PC-9 (cell line): Measurements from ENCODE around the gene TMEM163. TPM values are rescaled to one million over a fixed set of nuclear protein-coding genes. Genes with fewer than 3 reads are reported as not detected.

Experiments used
- BruUV-seq: library from RNA; stranded (reverse); fragments of 400-500 nt; replicated peaks from 2 replicates; lab custom pipeline; 2021; lab: Mats Ljungman, UMichigan
- CTCF ChIA-PET: fragments of 300-600 bp; sonication (Branson Sonifier 250); formaldehyde crosslinking; loops from one replicate; lab custom pipeline; 2022; ENCODE audit warnings: antibody characterized with exemption; lab: Charles Lee
- POLR2A ChIA-PET: fragments of 300-600 bp; sonication (Branson Sonifier 250); formaldehyde crosslinking; loops from one replicate; lab custom pipeline; 2022; ENCODE audit warnings: antibody characterized with exemption; ENCODE audit not compliant: unreplicated experiment; lab: Charles Lee
- DNase-seq, 2 experiments: peaks; one replicate each; pipeline versions ENCODE4 v3.0.0 to v3.0.0-alpha.2; 2015 to 2022; ENCODE audit warnings: mixed read lengths in 1 of 2
- H2AFZ ChIP-seq: fragments of 200-600 bp; sonication (generic); 2 replicates; pipeline ENCODE4 v1.8.1; 2017; ENCODE audit warnings: antibody characterized with exemption
- H3F3A ChIP-seq: fragments of 200-600 bp; sonication (generic); 2 replicates; pipeline ENCODE4 v1.8.1; 2017; ENCODE audit warnings: antibody characterized with exemption, mild to moderate bottlenecking, low read depth; ENCODE audit not compliant: insufficient read depth
- H3K27ac ChIP-seq: fragments of 200-600 bp; sonication (generic); 2 replicates; pipeline ENCODE4 v1.6.1; 2016; ENCODE audit warnings: mixed run types
- H3K27me3 ChIP-seq: fragments of 200-600 bp; sonication (generic); 2 replicates; pipeline ENCODE4 v1.6.1; 2016; ENCODE audit warnings: low read depth, mixed run types; ENCODE audit not compliant: insufficient read depth
- H3K36me3 ChIP-seq: fragments of 200-600 bp; sonication (generic); 2 replicates; pipeline ENCODE4 v1.6.1; 2016; ENCODE audit warnings: low read depth, mixed run types
- H3K4me1 ChIP-seq: fragments of 200-600 bp; sonication (generic); replicated peaks from 2 replicates; pipeline ENCODE4 v1.6.1; 2016; ENCODE audit warnings: mixed run types; ENCODE audit not compliant: insufficient read depth
- H3K4me2 ChIP-seq: fragments of 200-600 bp; sonication (generic); 2 replicates; pipeline ENCODE4 v1.6.1; 2017; ENCODE audit warnings: mixed run types
- H3K4me3 ChIP-seq: fragments of 200-600 bp; sonication (generic); 2 replicates; pipeline ENCODE4 v1.6.1; 2016; ENCODE audit warnings: mixed run types
- H3K79me2 ChIP-seq: fragments of 200-600 bp; sonication (generic); 2 replicates; pipeline ENCODE4 v1.6.1; 2017; ENCODE audit warnings: low read depth, mixed run types
- H3K9me2 ChIP-seq: fragments of 200-600 bp; sonication (generic); 2 replicates; pipeline ENCODE4 v1.8.1; 2017; ENCODE audit warnings: mild to moderate bottlenecking; ENCODE audit not compliant: insufficient read depth
- H3K9me3 ChIP-seq: fragments of 200-600 bp; sonication (generic); 2 replicates; pipeline ENCODE4 v1.8.1; 2016; ENCODE audit warnings: low read depth; ENCODE audit not compliant: insufficient read depth
- H4K20me1 ChIP-seq: fragments of 200-600 bp; sonication (generic); 2 replicates; pipeline ENCODE4 v1.8.1; 2017; ENCODE audit not compliant: insufficient read depth
- EZH2 ChIP-seq: fragments of 200-600 bp; sonication (generic); IDR thresholded peaks from 2 replicates; pipeline ENCODE4 v1.8.0; 2017; ENCODE audit warnings: antibody characterized with exemption, low read depth
- intact Hi-C: fragments of 100-400 bp; cut with micrococcal nuclease; formaldehyde crosslinking; loops from one replicate; pipeline ENCODE4 v1.10.0; 2022; ENCODE audit not compliant: unreplicated experiment
- total RNA-seq: library from RNA; stranded (reverse); gene quantifications from 2 replicates; pipeline ENCODE4 v1.2.3, GENCODE V29; 2021
- TF ChIP-seq, protein P1 (sequence below): fragments of 200-600 bp; sonication (generic); conservative IDR thresholded peaks from 2 replicates; pipeline ENCODE4 v1.6.1; 2017; ENCODE audit warnings: mixed run types, antibody characterized with exemption, mild to moderate bottlenecking, moderate library complexity

Gene TMEM163
- total RNA-seq, 1 experiment from 2014 or later: 1.4 TPM

DNA sequence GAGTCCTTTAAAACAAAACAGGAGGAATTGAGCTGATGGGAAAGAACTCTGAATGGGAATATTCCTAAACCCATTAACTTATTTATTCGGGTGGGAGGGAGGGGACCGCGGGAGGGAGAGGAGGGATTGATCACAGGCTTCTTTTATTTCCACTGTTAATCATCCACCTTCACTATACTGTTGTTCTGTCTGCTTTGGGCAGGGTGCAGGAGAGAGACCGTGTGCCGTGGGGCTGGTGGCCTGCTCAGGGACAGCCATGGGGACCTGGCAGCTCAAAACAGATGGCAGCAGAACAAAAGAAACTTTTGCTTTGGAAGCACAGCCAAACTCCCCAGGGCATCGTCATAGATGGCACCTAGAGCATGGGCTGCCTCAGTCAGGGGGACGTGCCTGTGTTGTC is 269.6 kb downstream of the TMEM163 start:
- intact Hi-C loops: no loop called here
- H3K4me3 ChIP-seq: no peak overlapping the region
- H2AFZ ChIP-seq: no peak overlapping the region
- 0 out of 2 replicates have a peak, but pooled peaks cover 3% of the 10 kb centered on the region for H3K4me1 ChIP-seq
- no peaks in the 10 kb centered on the region for H3K9me2 ChIP-seq
- H3K27me3 ChIP-seq: no peaks in the 10 kb centered on the region
- no peaks in the 10 kb centered on the region for H4K20me1 ChIP-seq
- ChIA-PET POLR2A (no interaction called here), CTCF (interaction anchor here (0.6 kb wide), 1 partner anchor 765 kb away, joined by 4 read pairs; no protein-coding TSS in a partner anchor)
- H3K79me2 ChIP-seq: no peaks in the 10 kb centered on the region
- H3K36me3 ChIP-seq: no peaks in the 10 kb centered on the region
- H3K27ac ChIP-seq: no peak overlapping the region
- BruUV-seq: no TSS peak
- TF ChIP-seq EZH2: no peak
- TF ChIP-seq, protein P1, sequence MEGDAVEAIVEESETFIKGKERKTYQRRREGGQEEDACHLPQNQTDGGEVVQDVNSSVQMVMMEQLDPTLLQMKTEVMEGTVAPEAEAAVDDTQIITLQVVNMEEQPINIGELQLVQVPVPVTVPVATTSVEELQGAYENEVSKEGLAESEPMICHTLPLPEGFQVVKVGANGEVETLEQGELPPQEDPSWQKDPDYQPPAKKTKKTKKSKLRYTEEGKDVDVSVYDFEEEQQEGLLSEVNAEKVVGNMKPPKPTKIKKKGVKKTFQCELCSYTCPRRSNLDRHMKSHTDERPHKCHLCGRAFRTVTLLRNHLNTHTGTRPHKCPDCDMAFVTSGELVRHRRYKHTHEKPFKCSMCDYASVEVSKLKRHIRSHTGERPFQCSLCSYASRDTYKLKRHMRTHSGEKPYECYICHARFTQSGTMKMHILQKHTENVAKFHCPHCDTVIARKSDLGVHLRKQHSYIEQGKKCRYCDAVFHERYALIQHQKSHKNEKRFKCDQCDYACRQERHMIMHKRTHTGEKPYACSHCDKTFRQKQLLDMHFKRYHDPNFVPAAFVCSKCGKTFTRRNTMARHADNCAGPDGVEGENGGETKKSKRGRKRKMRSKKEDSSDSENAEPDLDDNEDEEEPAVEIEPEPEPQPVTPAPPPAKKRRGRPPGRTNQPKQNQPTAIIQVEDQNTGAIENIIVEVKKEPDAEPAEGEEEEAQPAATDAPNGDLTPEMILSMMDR: no peak
- no peak for DNase-seq
- H3F3A ChIP-seq: no peaks in the 10 kb centered on the region
- H3K4me2 ChIP-seq: no peak overlapping the region
- no peaks in the 10 kb centered on the region for H3K9me3 ChIP-seq

DNA sequence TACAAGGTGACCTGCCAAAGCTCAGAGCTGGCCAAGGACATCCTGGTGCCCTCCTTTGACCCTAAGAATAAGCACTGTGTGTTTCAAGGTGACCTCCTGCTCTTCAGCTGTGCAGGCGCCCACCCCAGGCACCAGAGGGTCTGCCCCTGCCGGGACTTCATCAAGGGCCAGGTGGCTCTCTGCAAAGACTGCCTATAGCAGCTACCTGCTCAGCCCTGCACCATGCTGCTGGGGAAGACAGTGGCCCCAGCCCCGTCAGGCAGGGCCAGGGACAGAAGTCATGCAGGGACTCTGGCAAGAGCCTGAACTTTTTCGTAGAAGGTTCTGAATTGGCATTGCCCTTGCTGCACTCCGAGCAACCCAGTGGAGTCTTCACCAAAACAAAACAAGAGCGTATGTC is 270.1 kb downstream of the TMEM163 start:
- POLR2A ChIA-PET: no interaction called here

DNA sequence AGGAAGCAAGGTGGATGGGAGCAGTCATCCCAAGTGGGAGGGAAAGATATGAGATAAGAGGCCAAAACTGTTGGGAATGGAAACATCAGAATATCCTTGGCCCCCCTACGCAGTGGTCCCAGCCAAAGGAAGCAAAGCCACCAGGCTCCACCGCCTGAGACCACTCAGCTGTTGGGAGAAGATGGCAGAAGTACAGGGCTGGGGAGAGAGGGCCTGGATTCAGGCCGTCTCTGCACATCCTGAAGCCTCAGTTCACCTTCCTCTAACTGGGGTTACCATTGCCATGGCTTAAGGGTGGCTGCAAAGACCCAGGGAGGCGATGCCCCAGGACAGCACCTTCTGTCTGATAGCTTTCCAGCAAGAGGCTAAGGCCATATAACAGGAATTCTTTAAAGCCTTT is 271.1 kb downstream of the TMEM163 start:
- Histone ChIP-seq H3K27me3 (no peaks in the 10 kb centered on the region), H3K79me2 (no peaks in the 10 kb centered on the region), H3K9me2 (no peaks in the 10 kb centered on the region), H3K4me1 (0 out of 2 replicates have a peak, but pooled peaks cover 3% of the 10 kb centered on the region), H3K4me2 (no peak overlapping the region), H2AFZ (no peak overlapping the region), H3K4me3 (no peak overlapping the region), H4K20me1 (no peaks in the 10 kb centered on the region), H3K9me3 (no peaks in the 10 kb centered on the region), H3K36me3 (no peaks in the 10 kb centered on the region), H3F3A (no peaks in the 10 kb centered on the region), H3K27ac (no peak overlapping the region)
- intact Hi-C loops: no loop called here
- no peak for TF ChIP-seq EZH2
- TF ChIP-seq, protein P1: no peak
- no peak for DNase-seq
- BruUV-seq: no TSS peak
- POLR2A ChIA-PET: no interaction called here
- CTCF ChIA-PET: no interaction called here

More for the DNA sequence above, 270.1 kb downstream of the TMEM163 start:
- H3K27ac ChIP-seq: no peak overlapping the region
- no peak overlapping the region for H3K4me3 ChIP-seq
- TF ChIP-seq, protein P1: no peak
- no peak for TF ChIP-seq EZH2
- H2AFZ ChIP-seq: no peak overlapping the region
- no peak overlapping the region for H3K4me2 ChIP-seq
- DNase-seq: no peak
- no peaks in the 10 kb centered on the region for H4K20me1 ChIP-seq
- no peaks in the 10 kb centered on the region for H3K79me2 ChIP-seq
- H3F3A ChIP-seq: no peaks in the 10 kb centered on the region
- BruUV-seq: no TSS peak
- no peaks in the 10 kb centered on the region for H3K9me3 ChIP-seq
- intact Hi-C loops: no loop called here
- H3K36me3 ChIP-seq: no peaks in the 10 kb centered on the region
- 0 out of 2 replicates have a peak, but pooled peaks cover 3% of the 10 kb centered on the region for H3K4me1 ChIP-seq
- no peaks in the 10 kb centered on the region for H3K9me2 ChIP-seq
- no peaks in the 10 kb centered on the region for H3K27me3 ChIP-seq
- CTCF ChIA-PET: interaction anchor here (0.6 kb wide), 1 partner anchor 765 kb away, joined by 4 read pairs; no protein-coding TSS in a partner anchor
